GM12878 (cell line): ENCODE data around the gene GPC6. TPM values are rescaled to one million over a fixed set of nuclear protein-coding genes. Genes with fewer than 3 reads are reported as not detected.

Experiments
- ATAC-seq: fragments of 200-7000 bp; cut with Tn5 transposase; 3 replicates; pipeline ENCODE4 v1.9.1; 2020; ENCODE audit warnings: mild to moderate bottlenecking, moderate library complexity
- BruUV-seq: library from RNA; stranded (reverse); fragments of 400-500 nt; replicated peaks from 2 replicates; lab custom pipeline; 2021; lab: Mats Ljungman, UMichigan
- CTCF ChIA-PET: fragments of 300-600 bp; sonication (Branson Sonifier 250); formaldehyde crosslinking; extraction: SDS; loops from one replicate; lab custom pipeline; 2021; ENCODE audit warnings: inconsistent platforms; lab: Yijun Ruan, JAX
- POLR2A ChIA-PET: fragments of 350-600 bp; formaldehyde crosslinking; extraction: SDS; loops from one replicate; lab custom pipeline; 2021; ENCODE audit warnings: inconsistent platforms; lab: Charles Lee
- RAD21 ChIA-PET: fragments of 300-600 bp; sonication (Branson Sonifier 250); formaldehyde crosslinking; loops from one replicate; lab custom pipeline; 2023; ENCODE audit warnings: antibody characterized with exemption; ENCODE audit not compliant: unreplicated experiment; lab: Charles Lee
- SMC1A ChIA-PET: fragments of 300-600 bp; sonication (Branson Sonifier 250); formaldehyde crosslinking; loops from one replicate; lab custom pipeline; 2023; ENCODE audit not compliant: unreplicated experiment, uncharacterized antibody; lab: Charles Lee
- DNase-seq: peaks from one replicate; pipeline ENCODE4 v3.0.0-alpha.2; 2011; ENCODE audit warnings: low read depth, low spot score
- FAIRE-seq: peaks from 3 replicates; lab custom pipeline; 2011; peaks lifted over from hg19 to GRCh38; lab: Jason Lieb, UNC
- H2AFZ ChIP-seq: 2 replicates; pipeline ENCODE4 v1.6.0; 2011; ENCODE audit warnings: low read depth, low read length, control low read depth; ENCODE audit not compliant: control insufficient read depth
- H3K27ac ChIP-seq: 2 replicates; pipeline ENCODE4 v1.5.1; 2011; ENCODE audit warnings: control low read depth; ENCODE audit not compliant: control insufficient read depth, insufficient read depth
- H3K27me3 ChIP-seq, 2 experiments: replicated peaks in 1 of 2; 2 replicates each; pipeline versions ENCODE4 v1.6.0 to v1.6.1; 2011; ENCODE audit warnings: low read length in 1 of 2; ENCODE audit not compliant: control insufficient read depth in 2 of 2, insufficient read depth in 2 of 2
- H3K36me3 ChIP-seq, 2 experiments: 2 replicates each; pipeline ENCODE4 v1.5.1; 2011; ENCODE audit warnings: low read length in 1 of 2; ENCODE audit not compliant: control insufficient read depth in 2 of 2, insufficient read depth in 2 of 2
- H3K4me1 ChIP-seq: 2 replicates; pipeline ENCODE4 v1.6.1; 2011; ENCODE audit warnings: mild to moderate bottlenecking, low read length, moderate library complexity, mixed read lengths; ENCODE audit not compliant: control insufficient read depth, insufficient read depth
- H3K4me2 ChIP-seq: 2 replicates; pipeline ENCODE4 v1.6.0; 2011; ENCODE audit warnings: control low read depth; ENCODE audit not compliant: control insufficient read depth, insufficient read depth
- H3K4me3 ChIP-seq: fragments of 200-600 bp; sonication (generic); 2 replicates; pipeline ENCODE4 v1.5.1; 2016
- H3K79me2 ChIP-seq: 2 replicates; pipeline ENCODE4 v1.6.0; 2011; ENCODE audit warnings: low read length; ENCODE audit not compliant: control insufficient read depth, insufficient read depth
- H3K9ac ChIP-seq: 2 replicates; pipeline ENCODE4 v1.8.0; 2011; ENCODE audit warnings: low read length, control low read depth, mixed read lengths; ENCODE audit not compliant: control insufficient read depth, insufficient read depth
- H3K9me3 ChIP-seq: replicated peaks from 3 replicates; pipeline ENCODE4 v1.5.1; 2011; ENCODE audit warnings: mild to moderate bottlenecking, low read length; ENCODE audit not compliant: control insufficient read depth, insufficient read depth
- H4K20me1 ChIP-seq: 2 replicates; pipeline ENCODE4 v1.6.0; 2011; ENCODE audit not compliant: control insufficient read depth, insufficient read depth
- BCL11A ChIP-seq: IDR thresholded peaks from 2 replicates; pipeline ENCODE4 v1.6.1; 2011; ENCODE audit warnings: low read depth, low read length
- DPF2 ChIP-seq: fragments of 450-650 bp; IDR thresholded peaks from 2 replicates; pipeline ENCODE4 v1.6.1; 2017; ENCODE audit warnings: mild to moderate bottlenecking
- EZH2 ChIP-seq: IDR thresholded peaks from 2 replicates; pipeline ENCODE4 v1.6.1; 2012; ENCODE audit warnings: low read depth, mild to moderate bottlenecking, control low read depth, inconsistent platforms, low read length, borderline replicate concordance; ENCODE audit not compliant: control insufficient read depth
- JUNB ChIP-seq: IDR thresholded peaks from 2 replicates; pipeline ENCODE4 v1.6.1; 2016; ENCODE audit warnings: antibody characterized with exemption, mild to moderate bottlenecking
- LARP7 ChIP-seq: fragments of 450-650 bp; IDR thresholded peaks from 2 replicates; pipeline ENCODE4 v1.6.1; 2017; ENCODE audit warnings: mild to moderate bottlenecking
- NR2F1 ChIP-seq: fragments of 450-650 bp; conservative IDR thresholded peaks from 2 replicates; pipeline ENCODE4 v1.6.1; 2017; ENCODE audit warnings: mild to moderate bottlenecking
- POLR2AphosphoS5 ChIP-seq: IDR thresholded peaks from 2 replicates; pipeline ENCODE4 v1.6.1; 2011; ENCODE audit warnings: mild to moderate bottlenecking, low read length, inconsistent platforms
- RBBP5 ChIP-seq: fragments of 200-600 bp; sonication (generic); conservative IDR thresholded peaks from 2 replicates; pipeline ENCODE4 v1.6.1; 2016
- WGBS: methylation state at CpG from one replicate; pipeline ENCODE4 v1.1.6; 2016; ENCODE audit warnings: low lambda C conversion rate; ENCODE audit not compliant: insufficient replicate concordance, insufficient coverage; ENCODE audit errors: missing lambda C conversion rate; 5-methylcytosine and 5-hydroxymethylcytosine counted together
- in situ Hi-C: fragments of 300-500 bp; cut with MboI; formaldehyde crosslinking; loops from 9 replicates; pipeline ENCODE4 v1.14.3; 2018; ENCODE audit warnings: mixed read lengths
- intact Hi-C: fragments of 100-400 bp; cut with micrococcal nuclease; formaldehyde crosslinking; loops from one replicate; pipeline ENCODE4 v1.14.2; 2022; ENCODE audit not compliant: unreplicated experiment
- polyA plus RNA-seq, 11 experiments: library from polyadenylated mRNA; depleted of rRNA in 4 of 11; unstranded in 6 of 11; stranded (reverse) in 5 of 11; fragments of >200 nt; fragmentation: Nextera tagmentation in 4 of 11; fragmentation: Illumina TruSeq in 1 of 11; extraction: Ambion mirVana in 4 of 11; extraction: Trizol in 1 of 11; gene quantifications; 1 replicate in 1 of 11; 2 replicates in 10 of 11; pipeline versions ENCODE4 v1.2.1 to v1.2.3, GENCODE V29; 2011 to 2016; ENCODE audit warnings: inconsistent platforms in 2 of 11, missing spikeins in 2 of 11, low read depth in 1 of 11
- total RNA-seq, 4 experiments: library from RNA; depleted of rRNA in 3 of 4; stranded (reverse); fragments of >200 nt in 3 of 4; fragmentation: Illumina TruSeq in 1 of 4; extraction: Trizol in 1 of 4; gene quantifications; 2 replicates each; pipeline versions ENCODE4 v1.2.1 to v1.2.3, GENCODE V29; 2013 to 2021
- TF ChIP-seq, protein P1 (sequence below): fragments of 450-650 bp; IDR thresholded peaks from 2 replicates; pipeline ENCODE4 v1.6.1; 2014; ENCODE audit warnings: mild to moderate bottlenecking
- TF ChIP-seq, protein P2 (sequence below): fragments of 450-650 bp; formaldehyde crosslinking; IDR thresholded peaks from 2 replicates; pipeline ENCODE4 v1.5.0; 2022; ENCODE audit warnings: mild to moderate bottlenecking, missing genetic modification characterization
- TF ChIP-seq, protein P3 (sequence below): IDR thresholded peaks from 2 replicates; pipeline ENCODE4 v1.6.1; 2011; ENCODE audit warnings: borderline replicate concordance, low read depth, mild to moderate bottlenecking, moderate library complexity, mixed read lengths, low read length; ENCODE audit not compliant: insufficient read depth; ENCODE audit errors: extremely low read length
- TF ChIP-seq, protein P4 (sequence below): IDR thresholded peaks from 2 replicates; pipeline ENCODE4 v1.6.1; 2012; ENCODE audit warnings: improper control_type of control experiment, low read depth, low read length; ENCODE audit not compliant: insufficient replicate concordance
- TF ChIP-seq, protein P5 (sequence below): IDR thresholded peaks from 2 replicates; pipeline ENCODE4 v1.6.1; 2012; ENCODE audit warnings: low read depth, low read length, improper control_type of control experiment

Gene GPC6
- total and polyA plus RNA-seq, 10 of the 15 experiments (the other 5 are each of a cell fraction or from before 2014, with no cell fraction given), result 0.03 to 0.04 (median 0.03) TPM; not detected in 7

DNA sequence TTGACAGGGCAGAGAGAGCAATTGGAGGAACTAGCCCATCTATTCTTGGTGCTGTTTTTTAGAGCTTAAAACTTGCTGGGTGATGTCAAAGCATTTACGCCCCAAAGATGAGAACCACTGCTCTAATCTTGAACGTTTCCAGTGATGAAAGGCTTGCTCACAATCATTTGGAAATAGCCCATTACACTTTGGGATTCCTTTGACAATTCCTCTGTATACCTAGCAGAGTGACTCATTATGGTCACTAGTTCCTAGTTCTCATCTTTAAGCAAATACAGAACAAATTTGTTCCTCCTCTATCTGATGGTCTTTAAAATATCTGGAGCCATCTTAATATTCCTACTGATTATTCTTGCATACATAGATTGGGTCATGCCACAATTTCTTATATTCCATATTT is 112.3 kb downstream of the GPC6 start (continued):
- no peak for TF ChIP-seq RBBP5
- no peak for TF ChIP-seq DPF2
- no peak for TF ChIP-seq POLR2AphosphoS5
- TF ChIP-seq, protein P1, sequence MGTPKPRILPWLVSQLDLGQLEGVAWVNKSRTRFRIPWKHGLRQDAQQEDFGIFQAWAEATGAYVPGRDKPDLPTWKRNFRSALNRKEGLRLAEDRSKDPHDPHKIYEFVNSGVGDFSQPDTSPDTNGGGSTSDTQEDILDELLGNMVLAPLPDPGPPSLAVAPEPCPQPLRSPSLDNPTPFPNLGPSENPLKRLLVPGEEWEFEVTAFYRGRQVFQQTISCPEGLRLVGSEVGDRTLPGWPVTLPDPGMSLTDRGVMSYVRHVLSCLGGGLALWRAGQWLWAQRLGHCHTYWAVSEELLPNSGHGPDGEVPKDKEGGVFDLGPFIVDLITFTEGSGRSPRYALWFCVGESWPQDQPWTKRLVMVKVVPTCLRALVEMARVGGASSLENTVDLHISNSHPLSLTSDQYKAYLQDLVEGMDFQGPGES, result no peak
- no peak for TF ChIP-seq JUNB
- TF ChIP-seq, protein P2, sequence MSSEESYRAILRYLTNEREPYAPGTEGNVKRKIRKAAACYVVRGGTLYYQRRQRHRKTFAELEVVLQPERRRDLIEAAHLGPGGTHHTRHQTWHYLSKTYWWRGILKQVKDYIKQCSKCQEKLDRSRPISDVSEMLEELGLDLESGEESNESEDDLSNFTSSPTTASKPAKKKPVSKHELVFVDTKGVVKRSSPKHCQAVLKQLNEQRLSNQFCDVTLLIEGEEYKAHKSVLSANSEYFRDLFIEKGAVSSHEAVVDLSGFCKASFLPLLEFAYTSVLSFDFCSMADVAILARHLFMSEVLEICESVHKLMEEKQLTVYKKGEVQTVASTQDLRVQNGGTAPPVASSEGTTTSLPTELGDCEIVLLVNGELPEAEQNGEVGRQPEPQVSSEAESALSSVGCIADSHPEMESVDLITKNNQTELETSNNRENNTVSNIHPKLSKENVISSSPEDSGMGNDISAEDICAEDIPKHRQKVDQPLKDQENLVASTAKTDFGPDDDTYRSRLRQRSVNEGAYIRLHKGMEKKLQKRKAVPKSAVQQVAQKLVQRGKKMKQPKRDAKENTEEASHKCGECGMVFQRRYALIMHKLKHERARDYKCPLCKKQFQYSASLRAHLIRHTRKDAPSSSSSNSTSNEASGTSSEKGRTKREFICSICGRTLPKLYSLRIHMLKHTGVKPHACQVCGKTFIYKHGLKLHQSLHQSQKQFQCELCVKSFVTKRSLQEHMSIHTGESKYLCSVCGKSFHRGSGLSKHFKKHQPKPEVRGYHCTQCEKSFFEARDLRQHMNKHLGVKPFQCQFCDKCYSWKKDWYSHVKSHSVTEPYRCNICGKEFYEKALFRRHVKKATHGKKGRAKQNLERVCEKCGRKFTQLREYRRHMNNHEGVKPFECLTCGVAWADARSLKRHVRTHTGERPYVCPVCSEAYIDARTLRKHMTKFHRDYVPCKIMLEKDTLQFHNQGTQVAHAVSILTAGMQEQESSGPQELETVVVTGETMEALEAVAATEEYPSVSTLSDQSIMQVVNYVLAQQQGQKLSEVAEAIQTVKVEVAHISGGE (CRISPR knock-in tag), result no peak

DNA sequence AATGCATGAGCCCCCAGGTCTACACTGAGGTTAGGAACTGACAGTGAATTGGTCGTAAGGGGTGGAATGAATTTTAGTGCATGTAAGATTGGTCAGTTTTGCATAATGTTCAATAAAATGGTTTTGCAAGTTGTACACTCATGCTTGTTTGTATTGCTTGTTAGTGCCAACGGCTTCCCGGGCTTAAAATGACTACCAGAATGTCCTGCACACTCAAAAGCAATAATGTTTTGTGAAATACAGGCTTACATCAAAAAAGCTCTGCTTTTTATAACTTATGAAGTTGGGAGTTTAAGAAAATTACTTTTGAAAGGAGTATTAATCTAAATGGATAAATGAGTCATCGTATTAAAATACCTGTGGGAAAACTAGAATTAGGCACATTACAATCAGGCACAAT is 112.9 kb downstream of the GPC6 start:
- H2AFZ ChIP-seq, result no peak overlapping the region
- H3K36me3 ChIP-seq, result no peaks in the 10 kb centered on the region
- FAIRE-seq (no peak), DNase-seq (no peak), ATAC-seq (no peak)
- ChIA-PET SMC1A (no interaction called here), POLR2A (no interaction called here), CTCF (no interaction called here), RAD21 (no interaction called here)
- H3K4me3 ChIP-seq, result no peak overlapping the region
- H3K9me3 ChIP-seq, result no peaks in the 10 kb centered on the region
- H3K79me2 ChIP-seq, result no peaks in the 10 kb centered on the region
- no TSS peak for BruUV-seq
- intact Hi-C loops, result no loop called here
- 10% methylated on average over 4 of the region's 4 CpGs for WGBS
- no peak overlapping the region for H3K9ac ChIP-seq
- H3K27me3 ChIP-seq, result no peaks in the 10 kb centered on the region
- no peak overlapping the region for H3K27ac ChIP-seq
- H3K4me2 ChIP-seq, result no peak overlapping the region
- in situ Hi-C loops, result no loop called here
- H3K4me1 ChIP-seq, result no peaks in the 10 kb centered on the region
- no peaks in the 10 kb centered on the region for H4K20me1 ChIP-seq
- TF ChIP-seq, protein P3, sequence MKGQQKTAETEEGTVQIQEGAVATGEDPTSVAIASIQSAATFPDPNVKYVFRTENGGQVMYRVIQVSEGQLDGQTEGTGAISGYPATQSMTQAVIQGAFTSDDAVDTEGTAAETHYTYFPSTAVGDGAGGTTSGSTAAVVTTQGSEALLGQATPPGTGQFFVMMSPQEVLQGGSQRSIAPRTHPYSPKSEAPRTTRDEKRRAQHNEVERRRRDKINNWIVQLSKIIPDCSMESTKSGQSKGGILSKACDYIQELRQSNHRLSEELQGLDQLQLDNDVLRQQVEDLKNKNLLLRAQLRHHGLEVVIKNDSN, result no peak
- TF ChIP-seq, protein P4, sequence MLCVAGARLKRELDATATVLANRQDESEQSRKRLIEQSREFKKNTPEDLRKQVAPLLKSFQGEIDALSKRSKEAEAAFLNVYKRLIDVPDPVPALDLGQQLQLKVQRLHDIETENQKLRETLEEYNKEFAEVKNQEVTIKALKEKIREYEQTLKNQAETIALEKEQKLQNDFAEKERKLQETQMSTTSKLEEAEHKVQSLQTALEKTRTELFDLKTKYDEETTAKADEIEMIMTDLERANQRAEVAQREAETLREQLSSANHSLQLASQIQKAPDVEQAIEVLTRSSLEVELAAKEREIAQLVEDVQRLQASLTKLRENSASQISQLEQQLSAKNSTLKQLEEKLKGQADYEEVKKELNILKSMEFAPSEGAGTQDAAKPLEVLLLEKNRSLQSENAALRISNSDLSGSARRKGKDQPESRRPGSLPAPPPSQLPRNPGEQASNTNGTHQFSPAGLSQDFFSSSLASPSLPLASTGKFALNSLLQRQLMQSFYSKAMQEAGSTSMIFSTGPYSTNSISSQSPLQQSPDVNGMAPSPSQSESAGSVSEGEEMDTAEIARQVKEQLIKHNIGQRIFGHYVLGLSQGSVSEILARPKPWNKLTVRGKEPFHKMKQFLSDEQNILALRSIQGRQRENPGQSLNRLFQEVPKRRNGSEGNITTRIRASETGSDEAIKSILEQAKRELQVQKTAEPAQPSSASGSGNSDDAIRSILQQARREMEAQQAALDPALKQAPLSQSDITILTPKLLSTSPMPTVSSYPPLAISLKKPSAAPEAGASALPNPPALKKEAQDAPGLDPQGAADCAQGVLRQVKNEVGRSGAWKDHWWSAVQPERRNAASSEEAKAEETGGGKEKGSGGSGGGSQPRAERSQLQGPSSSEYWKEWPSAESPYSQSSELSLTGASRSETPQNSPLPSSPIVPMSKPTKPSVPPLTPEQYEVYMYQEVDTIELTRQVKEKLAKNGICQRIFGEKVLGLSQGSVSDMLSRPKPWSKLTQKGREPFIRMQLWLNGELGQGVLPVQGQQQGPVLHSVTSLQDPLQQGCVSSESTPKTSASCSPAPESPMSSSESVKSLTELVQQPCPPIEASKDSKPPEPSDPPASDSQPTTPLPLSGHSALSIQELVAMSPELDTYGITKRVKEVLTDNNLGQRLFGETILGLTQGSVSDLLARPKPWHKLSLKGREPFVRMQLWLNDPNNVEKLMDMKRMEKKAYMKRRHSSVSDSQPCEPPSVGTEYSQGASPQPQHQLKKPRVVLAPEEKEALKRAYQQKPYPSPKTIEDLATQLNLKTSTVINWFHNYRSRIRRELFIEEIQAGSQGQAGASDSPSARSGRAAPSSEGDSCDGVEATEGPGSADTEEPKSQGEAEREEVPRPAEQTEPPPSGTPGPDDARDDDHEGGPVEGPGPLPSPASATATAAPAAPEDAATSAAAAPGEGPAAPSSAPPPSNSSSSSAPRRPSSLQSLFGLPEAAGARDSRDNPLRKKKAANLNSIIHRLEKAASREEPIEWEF, result no peak
- TF ChIP-seq, protein P5, sequence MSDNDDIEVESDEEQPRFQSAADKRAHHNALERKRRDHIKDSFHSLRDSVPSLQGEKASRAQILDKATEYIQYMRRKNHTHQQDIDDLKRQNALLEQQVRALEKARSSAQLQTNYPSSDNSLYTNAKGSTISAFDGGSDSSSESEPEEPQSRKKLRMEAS, result no peak
- no peak for TF ChIP-seq LARP7
- no peak for TF ChIP-seq NR2F1
- no peak for TF ChIP-seq BCL11A
- no peak for TF ChIP-seq EZH2
